Mesodermal cell (in vitro differentiated cells): ENCODE results near the gene BCOR.

ENCODE experiments used
- H3K27ac ChIP-seq: 2 replicates; pipeline ENCODE4 v1.7.0; 2013; ENCODE audit warnings: mild to moderate bottlenecking, low read depth, low read length, moderate library complexity; ENCODE audit not compliant: severe bottlenecking
- H3K36me3 ChIP-seq: 2 replicates; pipeline ENCODE4 v1.7.1; 2013; ENCODE audit warnings: mild to moderate bottlenecking, low read length, moderate library complexity; ENCODE audit not compliant: control insufficient read depth, insufficient read depth
- H3K4me1 ChIP-seq: one replicate; pipeline ENCODE4 v1.7.1; 2013; ENCODE audit warnings: mild to moderate bottlenecking, low read length; ENCODE audit not compliant: insufficient read depth, control insufficient read depth, poor library complexity, severe bottlenecking
- H3K4me3 ChIP-seq: 2 replicates; pipeline ENCODE4 v1.7.0; 2013; ENCODE audit warnings: low read length, control low read depth, mild to moderate bottlenecking; ENCODE audit not compliant: insufficient read depth, poor library complexity, severe bottlenecking; ENCODE audit errors: extremely low read depth
- H3K9me3 ChIP-seq: 2 replicates; pipeline ENCODE4 v1.7.1; 2013; ENCODE audit warnings: mild to moderate bottlenecking, low read length, moderate library complexity; ENCODE audit not compliant: control insufficient read depth
- WGBS, 2 experiments: methylation state at CpG; one replicate each; pipeline ENCODE4 v1.1.5; 2013; ENCODE audit warnings: missing lambda C conversion rate in 2 of 2; ENCODE audit not compliant: insufficient coverage in 2 of 2; 5-methylcytosine and 5-hydroxymethylcytosine counted together

BCOR gene

GRCh38 chrX:40088803-40089540, 8.8 kb downstream of the BCOR start:
- Histone ChIP-seq H3K9me3 (no peaks in the 10 kb centered on the region), H3K36me3 (no peaks in the 10 kb centered on the region), H3K4me3 (no peak overlapping the region), H3K4me1 (peaks cover 45% of the 10 kb centered on the region), H3K27ac (no peak overlapping the region)
- 34 to 49% methylated on average over 3 to 5 of the region's 9 CpGs for WGBS, 2 experiments

GRCh38 chrX:40088299-40088625, 9.5 kb downstream of the BCOR start:
- no peaks in the 10 kb centered on the region for H3K36me3 ChIP-seq
- H3K4me1 ChIP-seq, result peaks cover 42% of the 10 kb centered on the region
- no CpG with 5 or more reads among the region's 5 CpGs for WGBS, 2 experiments
- no peaks in the 10 kb centered on the region for H3K9me3 ChIP-seq
- peak overlapping the region; percentile 10 for H3K27ac ChIP-seq
- H3K4me3 ChIP-seq, result no peak overlapping the region

GRCh38 chrX:40087425-40088298, 10.1 kb downstream of the BCOR start:
- 19% methylated on average over 4 of the region's 13 CpGs; no CpG with 5 or more reads in 1 of the 2 experiments for whole genome bisulfite sequencing, 2 experiments
- peak overlapping the region; percentile 10 for H3K27ac ChIP-seq
- peaks cover 40% of the 10 kb centered on the region for H3K4me1 ChIP-seq
- no peaks in the 10 kb centered on the region for H3K9me3 ChIP-seq
- no peaks in the 10 kb centered on the region for H3K36me3 ChIP-seq
- no peak overlapping the region for H3K4me3 ChIP-seq

- Histone ChIP-seq H3K4me3 (no peak overlapping the region), H3K9me3 (no peaks in the 10 kb centered on the region), H3K4me1 (peaks cover 40% of the 10 kb centered on the region), H3K27ac (no peak overlapping the region), H3K36me3 (no peaks in the 10 kb centered on the region)
- WGBS, 2 experiments, result 42 to 80% methylated on average over 2 to 21 of the region's 30 CpGs
These were observed 11.0 kb downstream of the BCOR start for GRCh38 chrX:40086569-40087335.

- Histone ChIP-seq H3K36me3 (no peaks in the 10 kb centered on the region), H3K4me1 (peaks cover 40% of the 10 kb centered on the region), H3K27ac (no peak overlapping the region), H3K9me3 (no peaks in the 10 kb centered on the region), H3K4me3 (no peak overlapping the region)
- 60% methylated on average over 1 of the region's 6 CpGs for WGBS, 2 experiments
These were observed 12.0 kb downstream of the BCOR start for GRCh38 chrX:40085714-40086113.

GRCh38 chrX:40085102-40085551, 12.6 kb downstream of the BCOR start:
- WGBS, 2 experiments, result 40 to 77% methylated on average over 1 to 7 of the region's 18 CpGs

GRCh38 chrX:40084471-40085101, 13.2 kb downstream of the BCOR start:
- peaks cover 40% of the 10 kb centered on the region for H3K4me1 ChIP-seq
- no peak overlapping the region for H3K4me3 ChIP-seq

More at GRCh38 chrX:40085102-40085551, 12.6 kb downstream of the BCOR start:
- Histone ChIP-seq H3K36me3 (no peaks in the 10 kb centered on the region), H3K4me1 (peaks cover 40% of the 10 kb centered on the region), H3K9me3 (no peaks in the 10 kb centered on the region), H3K4me3 (no peak overlapping the region), H3K27ac (no peak overlapping the region)

GRCh38 chrX:40083979-40084359, 13.8 kb downstream of the BCOR start:
- Histone ChIP-seq H3K36me3 (no peaks in the 10 kb centered on the region), H3K4me3 (peak overlapping the region; percentile 18), H3K9me3 (no peaks in the 10 kb centered on the region), H3K4me1 (peaks cover 38% of the 10 kb centered on the region), H3K27ac (no peak overlapping the region)
- 7 to 10% methylated on average over 11 to 12 of the region's 26 CpGs for WGBS, 2 experiments

More at GRCh38 chrX:40084471-40085101, 13.2 kb downstream of the BCOR start:
- 49% methylated on average over 3 of the region's 11 CpGs; no CpG with 5 or more reads in 1 of the 2 experiments for WGBS, 2 experiments
- Histone ChIP-seq H3K27ac (no peak overlapping the region), H3K9me3 (no peaks in the 10 kb centered on the region), H3K36me3 (no peaks in the 10 kb centered on the region)

- H3K4me3 ChIP-seq, result peak overlapping the region; percentile 18
- H3K4me1 ChIP-seq, result peaks cover 33% of the 10 kb centered on the region
- H3K27ac ChIP-seq, result no peak overlapping the region
- WGBS, 2 experiments, result 5 to 6% methylated on average over 7 of the region's 61 CpGs
- no peaks in the 10 kb centered on the region for H3K36me3 ChIP-seq
- H3K9me3 ChIP-seq, result no peaks in the 10 kb centered on the region
These were observed 14.4 kb downstream of the BCOR start for GRCh38 chrX:40083120-40083978.
